Omental fat pad (tissue), 4 donors: ENCODE data around the gene TMEM97. TPM values are rescaled to one million over a fixed set of nuclear protein-coding genes. Genes with fewer than 3 reads are reported as not detected.

ENCODE experiments used
- ATAC-seq: fragments of 150-250 bp; one replicate; pipeline ENCODE4 v1.9.1; 2016; ENCODE audit warnings: mild to moderate bottlenecking, moderate library complexity; ENCODE audit not compliant: low FRiP score
- DNase-seq: peaks from one replicate; pipeline ENCODE4 v3.0.0-alpha.2; 2019; ENCODE audit warnings: low spot score
- CTCF ChIP-seq, 3 donors: fragments of 450-650 bp; IDR thresholded peaks; one replicate each; pipeline ENCODE4 v1.5.1; 2016 to 2017; ENCODE audit warnings: antibody characterized with exemption in 3 of 3, mild to moderate bottlenecking in 3 of 3, moderate library complexity in 2 of 3
- total RNA-seq, 4 donors: library from RNA; depleted of rRNA; stranded (reverse); fragments of >200 nt; gene quantifications; one replicate each; pipeline ENCODE4 v1.1.0, GENCODE V29; 2016

Gene TMEM97
- total RNA-seq, 4 donors from 2014 or later, result 3.3 to 10.0 (median 5.1) TPM

- DNase-seq (no peak), ATAC-seq (no peak)
- TF ChIP-seq CTCF (IDR thresholded peaks at IDR 0.05), result no peak
These were observed 1.7 kb upstream of the TMEM97 start for GRCh38 chr17:28317099-28317965.

GRCh38 chr17:28317966-28318758 lies 838 bp upstream of the TMEM97 start:
- TF ChIP-seq CTCF (IDR thresholded peaks at IDR 0.05), result no peak
- ATAC-seq (no peak), DNase-seq (no peak)

DNA sequence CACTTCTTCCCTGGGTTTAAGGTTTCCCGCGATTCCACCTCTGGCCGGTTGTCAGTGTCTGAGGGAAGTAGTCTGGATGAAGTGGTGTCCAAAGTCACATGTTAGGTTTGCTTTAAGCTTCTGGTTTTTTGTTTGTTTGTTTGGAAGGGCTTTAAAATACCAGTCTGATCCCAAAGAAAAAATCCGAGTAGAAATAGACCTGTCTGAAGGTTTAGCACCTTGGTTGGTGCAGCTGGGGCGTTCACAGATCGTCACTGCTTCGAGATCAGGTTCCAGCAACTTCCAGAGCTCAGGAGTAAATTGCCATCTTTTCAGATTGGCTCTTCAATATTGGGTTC lies 567 bp downstream of the TMEM97 start:
- ATAC-seq (no peak), DNase-seq (no peak)
- TF ChIP-seq CTCF (IDR thresholded peaks at IDR 0.05), result no peak

- ATAC-seq (no peak), DNase-seq (no peak)
- TF ChIP-seq CTCF (IDR thresholded peaks at IDR 0.05), result no peak
These were observed 1.4 kb downstream of the TMEM97 start for GRCh38 chr17:28320215-28321061.

- TF ChIP-seq CTCF (IDR thresholded peaks at IDR 0.05), result no peak
- ATAC-seq (no peak), DNase-seq (no peak)
These were observed 5.3 kb downstream of the TMEM97 start for GRCh38 chr17:28324267-28324745.

GRCh38 chr17:28324781-28325180 lies 5.8 kb downstream of the TMEM97 start:
- DNase-seq, result no peak
- TF ChIP-seq CTCF (IDR thresholded peaks at IDR 0.05), result no peak
- ATAC-seq, result no peak
